ENCODE measurements around the gene LRMDA. TPM values are rescaled to one million over a fixed set of nuclear protein-coding genes. Genes with fewer than 3 reads are reported as not detected.

Gene LRMDA
- total RNA-seq, 1 donor from 2014 or later: not detected

DNA sequence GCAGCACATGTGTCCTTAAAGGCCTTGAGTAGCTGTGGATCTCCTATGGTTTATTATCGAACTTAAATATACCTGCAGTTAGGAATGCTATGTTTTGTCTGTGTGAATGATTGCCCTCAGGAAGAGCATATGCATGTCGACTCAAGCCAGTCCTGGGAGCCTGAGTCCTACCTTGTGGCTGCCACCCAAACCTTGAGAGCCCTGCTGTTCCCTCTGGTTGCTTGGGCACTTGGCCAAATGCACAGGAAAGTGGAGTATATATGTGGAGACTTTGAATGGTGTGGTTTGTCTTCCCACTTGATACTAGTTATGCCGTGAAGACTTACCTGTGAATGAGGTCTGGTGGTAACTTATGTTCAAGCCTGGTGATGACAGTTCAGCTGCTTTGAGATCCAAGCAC lies 409.8 kb downstream of the LRMDA start:
- no peaks in the 10 kb centered on the region for H3K27me3 Mint-ChIP-seq

GRCh38 chr10:75845176-75845947 lies 413.9 kb downstream of the LRMDA start:
- DNase-seq (no peak), ATAC-seq (ENCODE audit: low read depth) (no peak)
- ChIA-PET CTCF (no interaction called here), POLR2A (no interaction called here)
- Mint-ChIP-seq H3K4me1 (no peaks in the 10 kb centered on the region), H3K27me3 (no peaks in the 10 kb centered on the region), H3K36me3 (ENCODE audit: low read depth) (no peaks in the 10 kb centered on the region), H3K9me3 (no peaks in the 10 kb centered on the region), H3K4me3 (no peak overlapping the region), H3K27ac (no peak overlapping the region)
- no peak for TF ChIP-seq CTCF (IDR thresholded peaks at IDR 0.05)
- intact Hi-C loops (cut with micrococcal nuclease): no loop called here

More for the DNA sequence above, 409.8 kb downstream of the LRMDA start:
- Mint-ChIP-seq H3K27ac (no peak overlapping the region), H3K9me3 (no peaks in the 10 kb centered on the region), H3K4me3 (no peak overlapping the region), H3K4me1 (no peaks in the 10 kb centered on the region), H3K36me3 (ENCODE audit: low read depth) (no peaks in the 10 kb centered on the region)
- no peak for ATAC-seq (ENCODE audit: low read depth)
- TF ChIP-seq CTCF (IDR thresholded peaks at IDR 0.05): no peak
- intact Hi-C loops (cut with micrococcal nuclease): no loop called here
- ChIA-PET POLR2A (no interaction called here), CTCF (no interaction called here)
- no peak for DNase-seq

DNA sequence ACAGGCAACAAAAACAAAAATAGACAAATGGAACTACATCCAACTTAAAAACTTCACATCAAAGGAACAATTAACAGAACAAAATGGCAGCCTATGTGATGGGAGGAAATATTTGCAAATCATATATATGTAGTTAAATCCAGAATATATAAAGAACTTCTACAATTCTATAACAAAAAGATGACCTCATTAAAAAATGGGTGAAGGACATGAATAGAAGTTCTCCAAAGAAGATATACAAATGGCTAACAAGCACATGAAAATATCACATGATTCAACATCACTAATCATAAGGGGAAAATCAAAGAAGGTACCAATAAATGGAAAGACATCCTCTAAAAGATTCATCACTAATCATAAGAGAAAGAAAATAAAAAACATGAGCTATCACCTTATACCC lies 416.1 kb downstream of the LRMDA start:
- ChIA-PET CTCF (no interaction called here), POLR2A (no interaction called here)
- Mint-ChIP-seq H3K4me3 (no peak overlapping the region), H3K9me3 (no peaks in the 10 kb centered on the region), H3K27ac (no peak overlapping the region), H3K4me1 (no peaks in the 10 kb centered on the region), H3K27me3 (no peaks in the 10 kb centered on the region), H3K36me3 (ENCODE audit: low read depth) (no peaks in the 10 kb centered on the region)
- DNase-seq (no peak), ATAC-seq (ENCODE audit: low read depth) (no peak)
- intact Hi-C loops (cut with micrococcal nuclease): no loop called here
- no peak for TF ChIP-seq CTCF (IDR thresholded peaks at IDR 0.05)

GRCh38 chr10:75851580-75852345 lies 420.3 kb downstream of the LRMDA start:
- intact Hi-C loops (cut with micrococcal nuclease): no loop called here
- Mint-ChIP-seq H3K4me3 (no peak overlapping the region), H3K27ac (no peak overlapping the region), H3K27me3 (no peaks in the 10 kb centered on the region), H3K36me3 (ENCODE audit: low read depth) (no peaks in the 10 kb centered on the region), H3K9me3 (no peaks in the 10 kb centered on the region), H3K4me1 (no peaks in the 10 kb centered on the region)
- no peak for TF ChIP-seq CTCF (IDR thresholded peaks at IDR 0.05)
- DNase-seq: no peak
- ATAC-seq (ENCODE audit: low read depth): no peak
- ChIA-PET CTCF (no interaction called here), POLR2A (no interaction called here)

- ATAC-seq (ENCODE audit: low read depth) (no peak), DNase-seq (no peak)
- Mint-ChIP-seq H3K27ac (no peak overlapping the region), H3K4me3 (no peak overlapping the region), H3K36me3 (ENCODE audit: low read depth) (no peaks in the 10 kb centered on the region), H3K4me1 (no peaks in the 10 kb centered on the region), H3K27me3 (no peaks in the 10 kb centered on the region), H3K9me3 (no peaks in the 10 kb centered on the region)
- ChIA-PET POLR2A (no interaction called here), CTCF (no interaction called here)
- TF ChIP-seq CTCF (IDR thresholded peaks at IDR 0.05): no peak
- intact Hi-C loops (cut with micrococcal nuclease): no loop called here
These were observed 421.5 kb downstream of the LRMDA start for GRCh38 chr10:75852851-75853484.

All from activated B cell treated with CpG ODN at 0.5 μM for 24 hours (primary cell).